PC-9 (cell line): Measurements from ENCODE around the gene RPS19BP1. TPM values are rescaled to one million over a fixed set of nuclear protein-coding genes. Genes with fewer than 3 reads are reported as not detected.

Source experiments
- BruUV-seq: library from RNA; stranded (reverse); fragments of 400-500 nt; replicated peaks from 2 replicates; lab custom pipeline; 2021; lab: Mats Ljungman, UMichigan
- CTCF ChIA-PET: fragments of 300-600 bp; sonication (Branson Sonifier 250); formaldehyde crosslinking; loops from one replicate; lab custom pipeline; 2022; ENCODE audit warnings: antibody characterized with exemption; lab: Charles Lee
- POLR2A ChIA-PET: fragments of 300-600 bp; sonication (Branson Sonifier 250); formaldehyde crosslinking; loops from one replicate; lab custom pipeline; 2022; ENCODE audit warnings: antibody characterized with exemption; ENCODE audit not compliant: unreplicated experiment; lab: Charles Lee
- DNase-seq, 2 experiments: peaks; one replicate each; pipeline versions ENCODE4 v3.0.0 to v3.0.0-alpha.2; 2015 to 2022; ENCODE audit warnings: mixed read lengths in 1 of 2
- H2AFZ ChIP-seq: fragments of 200-600 bp; sonication (generic); 2 replicates; pipeline ENCODE4 v1.8.1; 2017; ENCODE audit warnings: antibody characterized with exemption
- H3F3A ChIP-seq: fragments of 200-600 bp; sonication (generic); 2 replicates; pipeline ENCODE4 v1.8.1; 2017; ENCODE audit warnings: antibody characterized with exemption, mild to moderate bottlenecking, low read depth; ENCODE audit not compliant: insufficient read depth
- H3K27ac ChIP-seq: fragments of 200-600 bp; sonication (generic); 2 replicates; pipeline ENCODE4 v1.6.1; 2016; ENCODE audit warnings: mixed run types
- H3K27me3 ChIP-seq: fragments of 200-600 bp; sonication (generic); 2 replicates; pipeline ENCODE4 v1.6.1; 2016; ENCODE audit warnings: low read depth, mixed run types; ENCODE audit not compliant: insufficient read depth
- H3K36me3 ChIP-seq: fragments of 200-600 bp; sonication (generic); 2 replicates; pipeline ENCODE4 v1.6.1; 2016; ENCODE audit warnings: low read depth, mixed run types
- H3K4me1 ChIP-seq: fragments of 200-600 bp; sonication (generic); replicated peaks from 2 replicates; pipeline ENCODE4 v1.6.1; 2016; ENCODE audit warnings: mixed run types; ENCODE audit not compliant: insufficient read depth
- H3K4me2 ChIP-seq: fragments of 200-600 bp; sonication (generic); 2 replicates; pipeline ENCODE4 v1.6.1; 2017; ENCODE audit warnings: mixed run types
- H3K4me3 ChIP-seq: fragments of 200-600 bp; sonication (generic); 2 replicates; pipeline ENCODE4 v1.6.1; 2016; ENCODE audit warnings: mixed run types
- H3K79me2 ChIP-seq: fragments of 200-600 bp; sonication (generic); 2 replicates; pipeline ENCODE4 v1.6.1; 2017; ENCODE audit warnings: low read depth, mixed run types
- H3K9me2 ChIP-seq: fragments of 200-600 bp; sonication (generic); 2 replicates; pipeline ENCODE4 v1.8.1; 2017; ENCODE audit warnings: mild to moderate bottlenecking; ENCODE audit not compliant: insufficient read depth
- H3K9me3 ChIP-seq: fragments of 200-600 bp; sonication (generic); 2 replicates; pipeline ENCODE4 v1.8.1; 2016; ENCODE audit warnings: low read depth; ENCODE audit not compliant: insufficient read depth
- H4K20me1 ChIP-seq: fragments of 200-600 bp; sonication (generic); 2 replicates; pipeline ENCODE4 v1.8.1; 2017; ENCODE audit not compliant: insufficient read depth
- EZH2 ChIP-seq: fragments of 200-600 bp; sonication (generic); IDR thresholded peaks from 2 replicates; pipeline ENCODE4 v1.8.0; 2017; ENCODE audit warnings: antibody characterized with exemption, low read depth
- intact Hi-C: fragments of 100-400 bp; cut with micrococcal nuclease; formaldehyde crosslinking; loops from one replicate; pipeline ENCODE4 v1.10.0; 2022; ENCODE audit not compliant: unreplicated experiment
- total RNA-seq: library from RNA; stranded (reverse); gene quantifications from 2 replicates; pipeline ENCODE4 v1.2.3, GENCODE V29; 2021
- TF ChIP-seq, protein P1 (sequence below): fragments of 200-600 bp; sonication (generic); conservative IDR thresholded peaks from 2 replicates; pipeline ENCODE4 v1.6.1; 2017; ENCODE audit warnings: mixed run types, antibody characterized with exemption, mild to moderate bottlenecking, moderate library complexity

RPS19BP1 gene
- total RNA-seq, 1 experiment from 2014 or later: 60.7 TPM

DNA sequence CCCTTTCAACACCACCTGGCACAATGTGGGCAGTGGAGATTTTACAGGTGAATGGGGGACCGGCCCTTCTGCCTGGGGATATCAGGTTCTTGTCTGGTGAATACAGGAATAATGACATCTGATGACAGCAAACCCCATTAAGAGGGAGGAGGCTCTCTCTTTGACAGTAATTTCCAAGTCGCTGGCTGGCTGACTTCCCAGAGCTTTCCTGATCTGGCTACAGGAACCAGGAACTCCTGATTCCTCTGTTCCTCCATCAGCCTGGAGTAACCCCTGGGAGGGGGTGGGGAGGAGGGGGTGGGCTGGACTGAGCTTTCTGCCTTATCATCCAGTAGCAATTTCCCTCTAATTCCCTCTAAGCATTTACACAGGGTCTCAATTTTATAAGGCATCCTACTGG is 34.2 kb downstream of the RPS19BP1 start:
- peak in 1 of 2 experiments; percentile 65 for DNase-seq
- BruUV-seq: no TSS peak
- Histone ChIP-seq H4K20me1 (0 out of 2 replicates have a peak, but pooled peaks cover 3% of the 10 kb centered on the region), H3K27me3 (no peaks in the 10 kb centered on the region), H3K9me3 (no peaks in the 10 kb centered on the region), H2AFZ (no peak overlapping the region), H3K9me2 (no peaks in the 10 kb centered on the region), H3K79me2 (peaks cover 12% of the 10 kb centered on the region), H3K27ac (no peak overlapping the region), H3K4me2 (no peak overlapping the region), H3K36me3 (no peaks in the 10 kb centered on the region), H3K4me1 (peaks cover 19% of the 10 kb centered on the region), H3F3A (peaks cover 18% of the 10 kb centered on the region; the same call in 1 of the 2 replicates), H3K4me3 (no peak overlapping the region)
- intact Hi-C loops: loop anchor here (5.0 kb wide), 1 partner anchor 849 kb away; the partner anchor contains the start of gene ADSL
- CTCF ChIA-PET: interaction anchor here (0.5 to 0.6 kb wide), 2 partner anchors 22 to 305 kb away, joined by 5 to 7 read pairs; partner anchors contain the start of gene ATF4
- TF ChIP-seq EZH2: no peak
- TF ChIP-seq, protein P1, sequence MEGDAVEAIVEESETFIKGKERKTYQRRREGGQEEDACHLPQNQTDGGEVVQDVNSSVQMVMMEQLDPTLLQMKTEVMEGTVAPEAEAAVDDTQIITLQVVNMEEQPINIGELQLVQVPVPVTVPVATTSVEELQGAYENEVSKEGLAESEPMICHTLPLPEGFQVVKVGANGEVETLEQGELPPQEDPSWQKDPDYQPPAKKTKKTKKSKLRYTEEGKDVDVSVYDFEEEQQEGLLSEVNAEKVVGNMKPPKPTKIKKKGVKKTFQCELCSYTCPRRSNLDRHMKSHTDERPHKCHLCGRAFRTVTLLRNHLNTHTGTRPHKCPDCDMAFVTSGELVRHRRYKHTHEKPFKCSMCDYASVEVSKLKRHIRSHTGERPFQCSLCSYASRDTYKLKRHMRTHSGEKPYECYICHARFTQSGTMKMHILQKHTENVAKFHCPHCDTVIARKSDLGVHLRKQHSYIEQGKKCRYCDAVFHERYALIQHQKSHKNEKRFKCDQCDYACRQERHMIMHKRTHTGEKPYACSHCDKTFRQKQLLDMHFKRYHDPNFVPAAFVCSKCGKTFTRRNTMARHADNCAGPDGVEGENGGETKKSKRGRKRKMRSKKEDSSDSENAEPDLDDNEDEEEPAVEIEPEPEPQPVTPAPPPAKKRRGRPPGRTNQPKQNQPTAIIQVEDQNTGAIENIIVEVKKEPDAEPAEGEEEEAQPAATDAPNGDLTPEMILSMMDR: no peak
- POLR2A ChIA-PET: no interaction called here

DNA sequence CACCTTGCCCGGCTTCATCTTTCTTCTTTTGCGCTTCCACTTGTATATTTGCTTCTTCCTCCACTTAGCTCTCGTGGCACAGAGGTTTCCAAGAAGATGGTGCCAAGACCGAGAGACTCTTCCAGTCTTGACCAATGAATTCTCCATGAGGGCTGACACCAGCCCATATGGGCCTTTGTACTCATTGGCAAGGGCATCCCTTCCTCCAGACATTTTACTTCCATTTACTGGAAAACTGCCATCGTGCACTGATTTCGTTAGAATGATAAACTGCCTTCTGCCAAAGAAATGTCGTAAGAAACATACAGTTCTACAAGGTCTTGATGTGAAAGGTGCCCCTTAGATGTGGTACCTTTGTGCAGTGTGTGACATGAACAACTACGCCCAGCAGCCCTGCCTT is 35.1 kb downstream of the RPS19BP1 start:
- peaks cover 3% of the 10 kb centered on the region for H3K79me2 ChIP-seq
- POLR2A ChIA-PET: no interaction called here
- no peak overlapping the region for H3K4me2 ChIP-seq
- H4K20me1 ChIP-seq: no peaks in the 10 kb centered on the region
- H3K36me3 ChIP-seq: no peaks in the 10 kb centered on the region
- peaks cover 18% of the 10 kb centered on the region; the same call in 1 of the 2 replicates for H3F3A ChIP-seq
- H3K4me3 ChIP-seq: no peak overlapping the region
- H3K27ac ChIP-seq: no peak overlapping the region
- no peak for DNase-seq
- CTCF ChIA-PET: no interaction called here
- H3K27me3 ChIP-seq: no peaks in the 10 kb centered on the region
- TF ChIP-seq, protein P1: no peak
- no peak for TF ChIP-seq EZH2
- no TSS peak for BruUV-seq
- intact Hi-C loops: loop anchor here (5.0 kb wide), 1 partner anchor 850 kb away; the partner anchor contains the start of gene ADSL
- peaks cover 15% of the 10 kb centered on the region for H3K4me1 ChIP-seq
- no peaks in the 10 kb centered on the region for H3K9me3 ChIP-seq
- H2AFZ ChIP-seq: no peak overlapping the region
- no peaks in the 10 kb centered on the region for H3K9me2 ChIP-seq

DNA sequence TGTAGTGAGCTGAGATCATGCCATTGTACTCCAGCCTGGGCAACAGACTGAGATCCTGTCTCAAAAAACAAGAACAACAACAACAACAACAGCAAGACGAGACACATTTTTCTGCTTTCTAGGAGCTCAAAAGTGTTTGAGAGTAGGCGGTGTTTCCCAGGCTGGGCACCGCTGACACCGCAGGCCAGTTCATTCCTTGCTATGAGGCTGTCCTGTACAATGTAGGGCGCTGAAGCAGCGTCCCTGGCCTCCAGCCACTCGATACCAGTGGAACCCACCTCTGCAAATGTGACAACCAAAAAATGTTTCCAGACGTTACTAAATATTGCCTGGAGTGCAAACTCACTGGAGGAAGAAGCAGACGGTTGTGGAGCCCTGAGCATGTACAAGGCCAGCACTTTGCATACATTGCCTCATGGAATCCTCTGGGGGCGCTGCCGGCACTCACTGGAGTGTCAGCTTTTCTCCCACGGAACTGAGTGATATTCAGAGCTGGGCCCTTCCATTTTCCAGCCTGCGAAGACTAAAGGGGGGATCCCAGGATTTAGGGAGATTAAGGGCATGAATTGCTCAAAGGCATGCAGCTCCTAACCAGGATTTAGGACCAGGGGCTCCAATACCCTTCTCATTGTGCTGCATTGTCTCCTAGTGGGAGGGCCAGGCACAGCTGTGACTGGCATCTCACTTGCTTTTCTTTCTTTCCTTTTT is 36.3 kb downstream of the RPS19BP1 start:
- TF ChIP-seq EZH2: no peak
- TF ChIP-seq, protein P1: peak; percentile 87
- Histone ChIP-seq H3K4me1 (peaks cover 9% of the 10 kb centered on the region), H3K4me3 (no peak overlapping the region), H3K4me2 (no peak overlapping the region), H2AFZ (no peak overlapping the region), H3K36me3 (no peaks in the 10 kb centered on the region), H3K79me2 (no peaks in the 10 kb centered on the region), H3K9me3 (no peaks in the 10 kb centered on the region), H3K27ac (no peak overlapping the region), H3K9me2 (no peaks in the 10 kb centered on the region), H3F3A (peaks cover 13% of the 10 kb centered on the region; the same call in 1 of the 2 replicates), H4K20me1 (no peaks in the 10 kb centered on the region), H3K27me3 (no peaks in the 10 kb centered on the region)
- ChIA-PET CTCF (interaction anchor here (0.6 to 1.3 kb wide), 8 partner anchors 24 to 540 kb away, joined by 3 to 19 read pairs (median 3); partner anchors contain the start of gene ATF4), POLR2A (interaction anchor here (0.6 kb wide), 1 partner anchor 35 kb away, joined by 3 read pairs; no protein-coding TSS in a partner anchor)
- BruUV-seq: no TSS peak
- peak; percentile 39 to 59 for DNase-seq
- intact Hi-C loops: loop anchor here (5.0 kb wide), 1 partner anchor 851 kb away; the partner anchor contains the start of gene ADSL
